Measurements from ENCODE around the gene SULT2B1. TPM values are rescaled to one million over a fixed set of nuclear protein-coding genes. Genes with fewer than 3 reads are reported as not detected.

Gene SULT2B1
- total RNA-seq, 2 experiments from 2014 or later, result not detected

DNA sequence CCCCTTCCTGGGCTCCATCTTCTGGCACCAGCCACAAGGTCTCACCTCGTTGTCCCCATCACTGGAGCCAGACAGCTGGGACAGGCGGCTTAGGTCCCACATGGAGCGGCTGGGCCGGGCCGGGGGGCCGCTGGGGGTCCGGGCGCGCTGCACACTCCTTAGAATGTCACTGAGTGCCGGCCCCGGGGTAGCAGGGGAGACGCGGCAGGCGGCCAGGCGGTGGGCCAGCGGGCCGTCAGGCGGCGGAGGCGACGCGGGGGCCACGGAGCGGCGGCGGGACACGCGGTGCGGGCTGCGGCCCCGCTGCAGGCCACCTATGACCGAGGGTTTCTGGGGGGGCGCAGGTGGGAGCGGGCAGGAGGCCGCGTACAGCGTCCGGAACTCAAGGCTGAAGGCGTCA lies 51.5 kb downstream of the SULT2B1 start:
- no peak overlapping the region for H2AFZ ChIP-seq (ENCODE audit: low read length)
- no peaks in the 10 kb centered on the region for H4K20me1 ChIP-seq (ENCODE audit: insufficient read depth, low read length)
- H3K79me2 ChIP-seq (ENCODE audit: insufficient read depth, low read depth, low read length), result no peaks in the 10 kb centered on the region
- H3K4me3 ChIP-seq (ENCODE audit: low read depth, low read length, poor library complexity, severe bottlenecking), result no peak overlapping the region
- no peak for DNase-seq (ENCODE audit: low spot score)
- POLR2A ChIA-PET, result no interaction called here
- H3K27ac ChIP-seq (ENCODE audit: low read depth, low read length, poor library complexity, severe bottlenecking), result no peak overlapping the region
- TF ChIP-seq, protein P1, sequence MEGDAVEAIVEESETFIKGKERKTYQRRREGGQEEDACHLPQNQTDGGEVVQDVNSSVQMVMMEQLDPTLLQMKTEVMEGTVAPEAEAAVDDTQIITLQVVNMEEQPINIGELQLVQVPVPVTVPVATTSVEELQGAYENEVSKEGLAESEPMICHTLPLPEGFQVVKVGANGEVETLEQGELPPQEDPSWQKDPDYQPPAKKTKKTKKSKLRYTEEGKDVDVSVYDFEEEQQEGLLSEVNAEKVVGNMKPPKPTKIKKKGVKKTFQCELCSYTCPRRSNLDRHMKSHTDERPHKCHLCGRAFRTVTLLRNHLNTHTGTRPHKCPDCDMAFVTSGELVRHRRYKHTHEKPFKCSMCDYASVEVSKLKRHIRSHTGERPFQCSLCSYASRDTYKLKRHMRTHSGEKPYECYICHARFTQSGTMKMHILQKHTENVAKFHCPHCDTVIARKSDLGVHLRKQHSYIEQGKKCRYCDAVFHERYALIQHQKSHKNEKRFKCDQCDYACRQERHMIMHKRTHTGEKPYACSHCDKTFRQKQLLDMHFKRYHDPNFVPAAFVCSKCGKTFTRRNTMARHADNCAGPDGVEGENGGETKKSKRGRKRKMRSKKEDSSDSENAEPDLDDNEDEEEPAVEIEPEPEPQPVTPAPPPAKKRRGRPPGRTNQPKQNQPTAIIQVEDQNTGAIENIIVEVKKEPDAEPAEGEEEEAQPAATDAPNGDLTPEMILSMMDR (conservative IDR thresholded peaks at IDR 0.05; ENCODE audit: low read length), result no peak
- TF ChIP-seq EZH2phosphoT487 (IDR thresholded peaks at IDR 0.05; ENCODE audit: borderline replicate concordance, low read depth, low read length), result no peak
- BruUV-seq (replicated peaks), result no TSS peak
- intact Hi-C loops (cut with micrococcal nuclease; ENCODE audit: unreplicated experiment), result no loop called here
- no peak overlapping the region for H3K4me2 ChIP-seq (ENCODE audit: low read length)
- H3K4me1 ChIP-seq (ENCODE audit: insufficient read depth, low read length, poor library complexity, severe bottlenecking), result no peaks in the 10 kb centered on the region
- no peaks in the 10 kb centered on the region for H3K9me3 ChIP-seq (ENCODE audit: low read length)
- CTCF ChIA-PET (ENCODE audit: unreplicated experiment), result no interaction called here
- peaks cover 25% of the 10 kb centered on the region for H3K36me3 ChIP-seq (ENCODE audit: insufficient read depth, low read length)
- no peaks in the 10 kb centered on the region for H3K9me2 ChIP-seq (ENCODE audit: insufficient read depth, low read length)

DNA sequence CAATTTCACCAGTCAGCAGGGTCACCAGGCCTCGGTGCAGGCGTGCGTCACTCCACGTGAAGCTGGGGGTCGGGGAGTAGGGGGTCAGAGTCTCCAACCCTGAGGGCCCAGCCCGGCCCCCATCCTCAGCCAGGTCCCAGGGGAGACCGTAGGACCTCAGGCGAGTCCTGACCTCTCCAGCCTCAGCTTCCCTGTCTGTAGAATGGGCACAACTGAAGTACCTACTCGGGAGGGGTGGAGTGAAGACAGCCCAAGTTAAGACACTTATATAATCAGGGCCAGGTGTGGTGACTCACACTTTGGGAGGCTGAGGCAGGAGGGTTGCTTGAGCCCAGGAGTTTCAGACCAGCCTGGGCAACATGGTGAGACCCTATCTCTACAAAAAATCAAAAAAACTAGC lies 51.9 kb downstream of the SULT2B1 start:
- H3K36me3 ChIP-seq (ENCODE audit: insufficient read depth, low read length), result peaks cover 25% of the 10 kb centered on the region
- peaks cover 1% of the 10 kb centered on the region for H3K4me1 ChIP-seq (ENCODE audit: insufficient read depth, low read length, poor library complexity, severe bottlenecking)
- H4K20me1 ChIP-seq (ENCODE audit: insufficient read depth, low read length), result no peaks in the 10 kb centered on the region
- DNase-seq (ENCODE audit: low spot score), result no peak
- intact Hi-C loops (cut with micrococcal nuclease; ENCODE audit: unreplicated experiment), result no loop called here
- no TSS peak for BruUV-seq (replicated peaks)
- no peaks in the 10 kb centered on the region for H3K9me3 ChIP-seq (ENCODE audit: low read length)
- H3K79me2 ChIP-seq (ENCODE audit: insufficient read depth, low read depth, low read length), result no peaks in the 10 kb centered on the region
- ChIA-PET CTCF (ENCODE audit: unreplicated experiment) (no interaction called here), POLR2A (no interaction called here)
- H3K27ac ChIP-seq (ENCODE audit: low read depth, low read length, poor library complexity, severe bottlenecking), result no peak overlapping the region
- H3K4me2 ChIP-seq (ENCODE audit: low read length), result no peak overlapping the region
- no peak overlapping the region for H3K4me3 ChIP-seq (ENCODE audit: low read depth, low read length, poor library complexity, severe bottlenecking)
- TF ChIP-seq, protein P1 (conservative IDR thresholded peaks at IDR 0.05; ENCODE audit: low read length), result no peak
- no peak for TF ChIP-seq EZH2phosphoT487 (IDR thresholded peaks at IDR 0.05; ENCODE audit: borderline replicate concordance, low read depth, low read length)
- H3K9me2 ChIP-seq (ENCODE audit: insufficient read depth, low read length), result no peaks in the 10 kb centered on the region
- no peak overlapping the region for H2AFZ ChIP-seq (ENCODE audit: low read length)

DNA sequence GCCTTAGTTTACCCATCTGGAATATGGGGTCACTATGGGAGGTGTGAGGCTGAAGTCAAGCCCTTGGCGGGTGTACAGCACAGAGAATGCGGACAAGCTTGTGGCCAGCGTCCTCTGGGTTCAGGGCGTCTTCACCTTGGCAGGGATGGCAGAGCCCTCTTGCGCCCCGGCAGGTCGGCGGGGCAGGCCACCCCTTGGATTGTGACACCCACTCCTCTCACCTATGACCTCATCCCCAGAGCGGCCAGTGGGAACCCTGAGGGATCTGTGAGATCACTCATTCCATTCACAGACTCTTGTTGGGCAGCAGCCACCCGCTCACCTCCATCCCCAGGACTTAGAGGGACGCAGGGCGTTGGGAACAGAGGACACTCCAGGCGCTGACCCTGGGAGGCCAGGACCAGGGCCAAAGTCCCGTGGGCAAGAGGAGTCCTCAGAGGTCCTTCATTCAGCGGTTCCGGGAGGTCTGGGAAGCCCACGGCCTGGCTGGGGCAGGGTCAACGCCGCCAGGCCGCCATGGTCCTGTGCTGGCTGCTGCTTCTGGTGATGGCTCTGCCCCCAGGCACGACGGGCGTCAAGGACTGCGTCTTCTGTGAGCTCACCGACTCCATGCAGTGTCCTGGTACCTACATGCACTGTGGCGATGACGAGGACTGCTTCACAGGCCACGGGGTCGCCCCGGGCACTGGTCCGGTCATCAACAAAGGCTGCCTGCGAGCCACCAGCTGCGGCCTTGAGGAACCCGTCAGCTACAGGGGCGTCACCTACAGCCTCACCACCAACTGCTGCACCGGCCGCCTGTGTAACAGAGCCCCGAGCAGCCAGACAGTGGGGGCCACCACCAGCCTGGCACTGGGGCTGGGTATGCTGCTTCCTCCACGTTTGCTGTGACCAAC lies 54.7 kb downstream of the SULT2B1 start, which contains the start of gene SPACA4:
SPACA4 (plus strand) TSS at position 280 of the 896 bp plus-strand sequence; CDS start at position 517, 237 bp downstream.
- no peak within 1 kb of the TSS for H3K4me3 ChIP-seq (ENCODE audit: low read depth, low read length, poor library complexity, severe bottlenecking)
- BruUV-seq (replicated peaks), result no TSS peak
- no peaks in the 10 kb centered on the region for H4K20me1 ChIP-seq (ENCODE audit: insufficient read depth, low read length)
- TF ChIP-seq, protein P1 (conservative IDR thresholded peaks at IDR 0.05; ENCODE audit: low read length), result no peak
- no peak for TF ChIP-seq EZH2phosphoT487 (IDR thresholded peaks at IDR 0.05; ENCODE audit: borderline replicate concordance, low read depth, low read length)
- DNase-seq (ENCODE audit: low spot score), result no peak
- H2AFZ ChIP-seq (ENCODE audit: low read length), result no peak within 1 kb of the TSS
- H3K9me3 ChIP-seq (ENCODE audit: low read length), result no peaks in the 10 kb centered on the region
- peaks cover 34% of the 10 kb centered on the region for H3K36me3 ChIP-seq (ENCODE audit: insufficient read depth, low read length)
- ChIA-PET POLR2A (interaction anchor here (0.8 kb wide), 1 partner anchor 127 kb away, joined by 4 read pairs; no protein-coding TSS in a partner anchor), CTCF (ENCODE audit: unreplicated experiment) (no interaction called here)
- H3K4me1 ChIP-seq (ENCODE audit: insufficient read depth, low read length, poor library complexity, severe bottlenecking), result peaks cover 8% of the 10 kb centered on the region
- H3K79me2 ChIP-seq (ENCODE audit: insufficient read depth, low read depth, low read length), result no peaks in the 10 kb centered on the region
- no peak within 1 kb of the TSS for H3K27ac ChIP-seq (ENCODE audit: low read depth, low read length, poor library complexity, severe bottlenecking)
- H3K9me2 ChIP-seq (ENCODE audit: insufficient read depth, low read length), result no peaks in the 10 kb centered on the region
- intact Hi-C loops (cut with micrococcal nuclease; ENCODE audit: unreplicated experiment), result no loop called here
- H3K4me2 ChIP-seq (ENCODE audit: low read length), result no peak within 1 kb of the TSS
